Loucy (cell line): ENCODE measurements around the gene MYO3B.
"Not testable (repeated sequence)": the region's sequence is repeated elsewhere in the genome, so short reads cannot be mapped to it uniquely, and the experiment has no call there.

Experiments
- H2AFZ ChIP-seq: fragments of 200-600 bp; sonication (generic); 2 replicates; pipeline ENCODE4 v1.6.0; 2016; ENCODE audit warnings: antibody characterized with exemption, mild to moderate bottlenecking, low read length, moderate library complexity
- H3F3A ChIP-seq: fragments of 200-600 bp; 2 replicates; pipeline ENCODE4 v1.6.0; 2016; ENCODE audit warnings: antibody characterized with exemption, low read depth, mild to moderate bottlenecking
- H3K27me3 ChIP-seq: fragments of 200-600 bp; sonication (generic); 2 replicates; pipeline ENCODE4 v1.6.1; 2014; ENCODE audit warnings: low read length, mild to moderate bottlenecking; ENCODE audit not compliant: insufficient read depth, poor library complexity, severe bottlenecking
- H3K36me3 ChIP-seq: fragments of 200-600 bp; sonication (generic); 2 replicates; pipeline ENCODE4 v1.6.1; 2016; ENCODE audit warnings: low read length; ENCODE audit not compliant: insufficient read depth
- H3K4me1 ChIP-seq: fragments of 200-600 bp; sonication (generic); 2 replicates; pipeline ENCODE4 v1.5.1; 2014; ENCODE audit warnings: low read length, mild to moderate bottlenecking; ENCODE audit not compliant: insufficient read depth, poor library complexity, severe bottlenecking
- H3K4me2 ChIP-seq: fragments of 200-600 bp; sonication (generic); 2 replicates; pipeline ENCODE4 v1.6.0; 2014; ENCODE audit warnings: antibody characterized with exemption, low read length, low read depth, mild to moderate bottlenecking; ENCODE audit not compliant: poor library complexity, severe bottlenecking
- H3K4me3 ChIP-seq: fragments of 200-600 bp; sonication (generic); 2 replicates; pipeline ENCODE4 v1.5.1; 2014; ENCODE audit warnings: low read length, mild to moderate bottlenecking, mixed read lengths; ENCODE audit not compliant: poor library complexity, severe bottlenecking
- H3K79me2 ChIP-seq: fragments of 200-600 bp; sonication (generic); 2 replicates; pipeline ENCODE4 v1.6.1; 2014; ENCODE audit warnings: low read length; ENCODE audit not compliant: insufficient read depth
- H3K9ac ChIP-seq: fragments of 200-600 bp; sonication (generic); 2 replicates; pipeline ENCODE4 v1.6.0; 2014; ENCODE audit warnings: mild to moderate bottlenecking, low read depth, low read length, moderate library complexity; ENCODE audit not compliant: poor library complexity, severe bottlenecking
- H3K9me2 ChIP-seq: fragments of 200-600 bp; sonication (generic); replicated peaks from 2 replicates; pipeline ENCODE4 v1.6.1; 2016; ENCODE audit warnings: low read depth, low read length, mixed read lengths
- H3K9me3 ChIP-seq: fragments of 200-600 bp; sonication (generic); 2 replicates; pipeline ENCODE4 v1.6.1; 2014; ENCODE audit warnings: mild to moderate bottlenecking, antibody characterized with exemption, low read length, low read depth; ENCODE audit not compliant: insufficient read depth
- H4K20me1 ChIP-seq: fragments of 200-600 bp; sonication (generic); 2 replicates; pipeline ENCODE4 v1.6.0; 2014; ENCODE audit warnings: antibody characterized with exemption, low read length, mild to moderate bottlenecking; ENCODE audit not compliant: insufficient read depth, poor library complexity, severe bottlenecking
- EZH2phosphoT487 ChIP-seq: fragments of 200-600 bp; IDR thresholded peaks from 2 replicates; pipeline ENCODE4 v1.6.1; 2018; ENCODE audit warnings: antibody characterized with exemption, mild to moderate bottlenecking, moderate library complexity, borderline replicate concordance
- TF ChIP-seq, protein P1 (sequence below): fragments of 200-600 bp; sonication (generic); conservative IDR thresholded peaks from 2 replicates; pipeline ENCODE4 v1.5.1; 2014; ENCODE audit warnings: mild to moderate bottlenecking, antibody characterized with exemption, low read length

The MYO3B gene

GRCh38 chr2:170468557-170468956, 290.6 kb downstream of the MYO3B start:
- Histone ChIP-seq H3K36me3 (no peaks in the 10 kb centered on the region), H3F3A (no peaks in the 10 kb centered on the region), H3K27me3 (no peaks in the 10 kb centered on the region), H3K4me1 (peaks cover 11% of the 10 kb centered on the region), H3K9me2 (no peaks in the 10 kb centered on the region), H3K9ac (no peak overlapping the region), H4K20me1 (no peaks in the 10 kb centered on the region), H3K4me3 (no peak overlapping the region), H3K9me3 (no peaks in the 10 kb centered on the region), H3K4me2 (no peak overlapping the region), H2AFZ (no peak overlapping the region), H3K79me2 (no peaks in the 10 kb centered on the region)
- no peak for TF ChIP-seq EZH2phosphoT487
- TF ChIP-seq, protein P1, sequence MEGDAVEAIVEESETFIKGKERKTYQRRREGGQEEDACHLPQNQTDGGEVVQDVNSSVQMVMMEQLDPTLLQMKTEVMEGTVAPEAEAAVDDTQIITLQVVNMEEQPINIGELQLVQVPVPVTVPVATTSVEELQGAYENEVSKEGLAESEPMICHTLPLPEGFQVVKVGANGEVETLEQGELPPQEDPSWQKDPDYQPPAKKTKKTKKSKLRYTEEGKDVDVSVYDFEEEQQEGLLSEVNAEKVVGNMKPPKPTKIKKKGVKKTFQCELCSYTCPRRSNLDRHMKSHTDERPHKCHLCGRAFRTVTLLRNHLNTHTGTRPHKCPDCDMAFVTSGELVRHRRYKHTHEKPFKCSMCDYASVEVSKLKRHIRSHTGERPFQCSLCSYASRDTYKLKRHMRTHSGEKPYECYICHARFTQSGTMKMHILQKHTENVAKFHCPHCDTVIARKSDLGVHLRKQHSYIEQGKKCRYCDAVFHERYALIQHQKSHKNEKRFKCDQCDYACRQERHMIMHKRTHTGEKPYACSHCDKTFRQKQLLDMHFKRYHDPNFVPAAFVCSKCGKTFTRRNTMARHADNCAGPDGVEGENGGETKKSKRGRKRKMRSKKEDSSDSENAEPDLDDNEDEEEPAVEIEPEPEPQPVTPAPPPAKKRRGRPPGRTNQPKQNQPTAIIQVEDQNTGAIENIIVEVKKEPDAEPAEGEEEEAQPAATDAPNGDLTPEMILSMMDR = no peak

GRCh38 chr2:170472498-170472897, 294.6 kb downstream of the MYO3B start:
- H3K79me2 ChIP-seq, H3K9me2 ChIP-seq, H4K20me1 ChIP-seq, H3K4me3 ChIP-seq, H3K4me2 ChIP-seq, H3K9ac ChIP-seq, H2AFZ ChIP-seq, H3F3A ChIP-seq, H3K36me3 ChIP-seq, H3K27me3 ChIP-seq, H3K9me3 ChIP-seq: not testable (repeated sequence)
- H3K4me1 ChIP-seq = peaks cover 10% of the 10 kb centered on the region

GRCh38 chr2:170475878-170476277, 297.9 kb downstream of the MYO3B start:
- Histone ChIP-seq H3K79me2 (no peaks in the 10 kb centered on the region), H2AFZ (no peak overlapping the region), H3K9ac (no peak overlapping the region), H3K9me2 (no peaks in the 10 kb centered on the region), H3K4me1 (no peaks in the 10 kb centered on the region), H4K20me1 (no peaks in the 10 kb centered on the region), H3K9me3 (no peaks in the 10 kb centered on the region), H3K4me3 (no peak overlapping the region), H3K36me3 (no peaks in the 10 kb centered on the region), H3K4me2 (no peak overlapping the region), H3K27me3 (no peaks in the 10 kb centered on the region), H3F3A (no peaks in the 10 kb centered on the region)
- no peak for TF ChIP-seq EZH2phosphoT487
- TF ChIP-seq, protein P1 = no peak

DNA sequence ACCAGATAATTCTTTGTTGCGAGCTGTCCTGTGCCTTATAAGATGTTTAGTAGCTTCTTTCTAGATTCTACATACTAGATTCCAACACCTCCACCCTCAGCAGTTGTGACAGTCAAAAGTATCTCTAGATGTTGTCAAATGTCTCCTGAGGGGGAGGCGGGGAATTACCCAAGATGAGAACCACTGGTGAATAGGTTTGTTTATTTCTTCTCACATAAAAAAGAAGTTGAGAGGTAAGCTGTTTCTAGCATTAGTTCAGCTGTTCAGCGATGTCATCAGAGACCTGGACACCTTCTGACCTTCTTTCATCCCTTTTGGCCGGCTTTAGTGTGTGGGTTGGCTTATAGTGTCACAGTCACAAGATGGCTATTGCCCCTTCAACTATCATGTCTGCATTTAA, 299.7 kb downstream of the MYO3B start:
- no peaks in the 10 kb centered on the region for H3K27me3 ChIP-seq
- no peaks in the 10 kb centered on the region for H3F3A ChIP-seq
- no peak overlapping the region for H2AFZ ChIP-seq
- H3K4me2 ChIP-seq = no peak overlapping the region
- no peaks in the 10 kb centered on the region for H3K79me2 ChIP-seq
- TF ChIP-seq, protein P1 = no peak
- TF ChIP-seq EZH2phosphoT487 = no peak
- no peak overlapping the region for H3K9ac ChIP-seq
- no peaks in the 10 kb centered on the region for H3K36me3 ChIP-seq
- no peaks in the 10 kb centered on the region for H4K20me1 ChIP-seq
- no peak overlapping the region for H3K4me3 ChIP-seq
- no peaks in the 10 kb centered on the region for H3K9me2 ChIP-seq
- no peaks in the 10 kb centered on the region for H3K4me1 ChIP-seq
- H3K9me3 ChIP-seq = no peaks in the 10 kb centered on the region
